ENCODE data around the gene LGALS3BP.
A peak's percentile ranks its signal among the peaks of the same experiment; 100 is the strongest.

The LGALS3BP gene

DNA sequence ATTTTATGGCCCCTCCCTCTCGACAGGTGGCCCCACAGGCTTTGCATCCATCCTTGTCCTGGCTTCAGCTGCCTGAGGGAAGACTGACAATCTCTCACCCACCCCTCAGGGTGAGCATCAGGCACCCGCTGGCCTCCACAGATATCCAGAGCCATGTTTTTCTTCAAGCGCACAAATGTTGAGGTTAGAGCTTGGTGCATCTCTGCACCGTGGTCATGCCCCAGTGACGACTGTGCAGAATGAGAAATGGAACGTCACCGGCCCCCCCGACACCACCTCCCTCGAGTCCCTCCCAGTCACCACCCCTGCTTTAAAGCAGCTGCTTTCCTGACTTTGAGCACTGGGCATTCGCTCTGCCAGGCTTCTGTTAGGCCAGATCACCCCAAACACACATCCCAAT is 34.8 kb downstream of the LGALS3BP start:
- no peak for DNase-seq (ENCODE audit: low read depth, low spot score)
- TF ChIP-seq, protein P1, sequence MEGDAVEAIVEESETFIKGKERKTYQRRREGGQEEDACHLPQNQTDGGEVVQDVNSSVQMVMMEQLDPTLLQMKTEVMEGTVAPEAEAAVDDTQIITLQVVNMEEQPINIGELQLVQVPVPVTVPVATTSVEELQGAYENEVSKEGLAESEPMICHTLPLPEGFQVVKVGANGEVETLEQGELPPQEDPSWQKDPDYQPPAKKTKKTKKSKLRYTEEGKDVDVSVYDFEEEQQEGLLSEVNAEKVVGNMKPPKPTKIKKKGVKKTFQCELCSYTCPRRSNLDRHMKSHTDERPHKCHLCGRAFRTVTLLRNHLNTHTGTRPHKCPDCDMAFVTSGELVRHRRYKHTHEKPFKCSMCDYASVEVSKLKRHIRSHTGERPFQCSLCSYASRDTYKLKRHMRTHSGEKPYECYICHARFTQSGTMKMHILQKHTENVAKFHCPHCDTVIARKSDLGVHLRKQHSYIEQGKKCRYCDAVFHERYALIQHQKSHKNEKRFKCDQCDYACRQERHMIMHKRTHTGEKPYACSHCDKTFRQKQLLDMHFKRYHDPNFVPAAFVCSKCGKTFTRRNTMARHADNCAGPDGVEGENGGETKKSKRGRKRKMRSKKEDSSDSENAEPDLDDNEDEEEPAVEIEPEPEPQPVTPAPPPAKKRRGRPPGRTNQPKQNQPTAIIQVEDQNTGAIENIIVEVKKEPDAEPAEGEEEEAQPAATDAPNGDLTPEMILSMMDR (IDR thresholded peaks at IDR 0.05; ENCODE audit: low read depth, low read length): no peak
- in situ Hi-C loops (cut with HindIII; ENCODE audit: low sequenced_read_pairs): no loop called here
- no peak overlapping the region for H3K4me3 ChIP-seq (ENCODE audit: low read depth, low read length)

DNA sequence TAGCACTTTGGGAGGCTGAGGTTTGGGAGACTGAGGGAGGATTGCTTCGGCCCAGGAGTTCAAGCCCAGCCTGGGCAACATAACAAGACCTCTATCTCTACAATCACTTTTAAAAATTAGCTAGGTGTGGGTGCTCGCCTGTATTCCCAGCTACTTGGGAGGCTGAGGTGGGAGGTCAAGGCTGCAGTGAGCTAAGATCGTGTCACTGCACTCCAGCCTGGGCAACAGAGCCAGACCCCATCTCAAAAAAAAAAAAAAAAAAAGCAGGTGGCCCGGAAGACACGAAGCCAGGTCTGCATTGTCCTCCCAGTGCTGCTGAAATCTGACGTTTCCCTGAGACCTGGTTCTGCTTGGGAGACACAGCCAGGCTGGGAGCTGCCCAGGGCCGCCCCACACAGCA is 35.7 kb downstream of the LGALS3BP start:
- no peak for DNase-seq (ENCODE audit: low read depth, low spot score)
- TF ChIP-seq, protein P1 (IDR thresholded peaks at IDR 0.05; ENCODE audit: low read depth, low read length): no peak
- in situ Hi-C loops (cut with HindIII; ENCODE audit: low sequenced_read_pairs): no loop called here
- H3K4me3 ChIP-seq (ENCODE audit: low read depth, low read length): no peak overlapping the region

DNA sequence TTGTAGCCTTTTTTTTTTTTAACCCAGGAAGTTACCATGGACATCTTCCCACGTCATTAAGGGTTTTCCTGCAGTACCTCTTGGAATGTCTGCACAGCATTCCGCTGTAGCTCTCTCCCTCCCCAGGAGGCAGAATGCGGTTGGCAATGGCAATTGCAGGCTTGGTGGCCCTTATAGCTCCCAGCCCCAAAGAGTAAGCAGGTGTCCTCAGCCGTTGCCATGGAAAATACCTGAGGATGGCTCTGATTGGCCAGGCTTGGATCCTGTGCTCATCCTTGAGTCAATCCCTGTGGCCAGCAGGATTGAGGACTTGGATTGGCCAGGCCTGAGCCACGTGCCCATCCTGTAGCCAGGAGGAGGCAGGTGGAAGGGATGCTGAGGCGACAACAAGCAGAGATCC is 39.0 kb downstream of the LGALS3BP start:
- in situ Hi-C loops (cut with HindIII; ENCODE audit: low sequenced_read_pairs): no loop called here
- DNase-seq (ENCODE audit: low read depth, low spot score): peak; percentile 56

DNA sequence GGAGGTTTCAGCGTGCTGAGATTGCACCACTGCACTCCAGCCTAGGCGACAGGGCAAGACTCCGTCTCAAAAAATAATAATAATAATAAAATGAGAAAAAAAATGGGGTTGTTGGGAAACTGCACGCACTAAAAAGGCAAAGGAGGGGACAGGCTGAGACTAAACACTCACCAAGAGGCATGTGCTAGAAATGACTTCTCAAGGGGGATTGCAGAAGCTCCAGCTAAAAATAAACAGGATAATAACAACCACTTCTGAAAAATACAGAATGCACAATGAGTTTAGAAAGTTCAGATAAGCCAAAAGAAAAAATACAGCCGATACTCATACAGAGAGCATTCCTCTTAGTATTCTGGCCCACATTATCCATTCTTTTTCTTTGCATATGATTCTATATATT is 39.5 kb downstream of the LGALS3BP start:
- TF ChIP-seq, protein P1 (IDR thresholded peaks at IDR 0.05; ENCODE audit: low read depth, low read length): no peak
- in situ Hi-C loops (cut with HindIII; ENCODE audit: low sequenced_read_pairs): no loop called here

More for the DNA sequence above, 39.0 kb downstream of the LGALS3BP start:
- TF ChIP-seq, protein P1 (IDR thresholded peaks at IDR 0.05; ENCODE audit: low read depth, low read length): no peak
- no peak overlapping the region for H3K4me3 ChIP-seq (ENCODE audit: low read depth, low read length)

DNA sequence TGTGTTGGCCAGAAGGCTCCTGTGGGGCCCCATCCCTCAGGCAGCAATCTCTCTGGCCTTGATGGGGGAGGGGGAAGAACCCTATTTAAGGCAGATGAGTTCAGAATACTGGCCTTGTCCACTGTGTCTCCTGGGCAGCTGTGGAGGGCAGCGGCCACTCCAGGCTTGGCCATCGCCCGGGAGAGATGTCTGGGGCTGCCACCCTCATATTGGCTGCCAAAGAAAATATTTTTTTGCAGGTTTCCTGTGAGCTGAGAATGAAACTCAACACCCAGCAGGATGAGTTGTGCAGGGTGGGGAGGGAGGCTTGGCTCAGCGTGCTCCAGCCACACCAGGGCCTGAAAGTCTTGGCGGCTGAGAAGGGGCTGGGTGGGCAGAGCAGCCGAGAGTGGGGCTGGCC is 40.1 kb downstream of the LGALS3BP start:
- peak; percentile 73 for DNase-seq (ENCODE audit: low read depth, low spot score)
- TF ChIP-seq, protein P1 (IDR thresholded peaks at IDR 0.05; ENCODE audit: low read depth, low read length): no peak
- H3K4me3 ChIP-seq (ENCODE audit: low read depth, low read length): no peak overlapping the region
- in situ Hi-C loops (cut with HindIII; ENCODE audit: low sequenced_read_pairs): no loop called here

More for the DNA sequence above, 39.5 kb downstream of the LGALS3BP start:
- H3K4me3 ChIP-seq (ENCODE audit: low read depth, low read length): no peak overlapping the region
- DNase-seq (ENCODE audit: low read depth, low spot score): no peak

DNA sequence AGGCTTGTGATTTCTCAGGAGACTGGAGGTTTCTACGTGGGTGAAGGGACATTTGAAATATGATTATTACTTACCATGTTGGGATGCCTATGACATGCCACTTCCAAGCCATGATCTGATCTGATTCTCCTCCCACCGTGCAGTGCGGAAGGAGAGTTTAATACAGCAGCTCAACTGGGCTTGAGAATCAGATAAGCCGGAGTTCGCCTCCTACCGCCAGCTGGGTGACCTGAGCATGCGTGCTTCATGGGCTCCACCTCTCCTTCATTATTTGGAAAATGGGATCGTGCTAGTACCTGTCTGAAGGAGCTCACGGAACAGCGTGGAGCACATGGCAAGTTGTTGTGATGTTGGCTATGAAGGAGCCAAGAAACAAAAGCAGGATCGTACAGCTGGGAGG is 42.2 kb downstream of the LGALS3BP start:
- no peak overlapping the region for H3K4me3 ChIP-seq (ENCODE audit: low read depth, low read length)
- DNase-seq (ENCODE audit: low read depth, low spot score): no peak
- in situ Hi-C loops (cut with HindIII; ENCODE audit: low sequenced_read_pairs): no loop called here
- TF ChIP-seq, protein P1 (IDR thresholded peaks at IDR 0.05; ENCODE audit: low read depth, low read length): no peak

All from astrocyte of the spinal cord (primary cell).